ENCODE measurements around the gene SLC24A3.
A peak's percentile ranks its signal among the peaks of the same experiment; 100 is the strongest.

Gene SLC24A3

DNA sequence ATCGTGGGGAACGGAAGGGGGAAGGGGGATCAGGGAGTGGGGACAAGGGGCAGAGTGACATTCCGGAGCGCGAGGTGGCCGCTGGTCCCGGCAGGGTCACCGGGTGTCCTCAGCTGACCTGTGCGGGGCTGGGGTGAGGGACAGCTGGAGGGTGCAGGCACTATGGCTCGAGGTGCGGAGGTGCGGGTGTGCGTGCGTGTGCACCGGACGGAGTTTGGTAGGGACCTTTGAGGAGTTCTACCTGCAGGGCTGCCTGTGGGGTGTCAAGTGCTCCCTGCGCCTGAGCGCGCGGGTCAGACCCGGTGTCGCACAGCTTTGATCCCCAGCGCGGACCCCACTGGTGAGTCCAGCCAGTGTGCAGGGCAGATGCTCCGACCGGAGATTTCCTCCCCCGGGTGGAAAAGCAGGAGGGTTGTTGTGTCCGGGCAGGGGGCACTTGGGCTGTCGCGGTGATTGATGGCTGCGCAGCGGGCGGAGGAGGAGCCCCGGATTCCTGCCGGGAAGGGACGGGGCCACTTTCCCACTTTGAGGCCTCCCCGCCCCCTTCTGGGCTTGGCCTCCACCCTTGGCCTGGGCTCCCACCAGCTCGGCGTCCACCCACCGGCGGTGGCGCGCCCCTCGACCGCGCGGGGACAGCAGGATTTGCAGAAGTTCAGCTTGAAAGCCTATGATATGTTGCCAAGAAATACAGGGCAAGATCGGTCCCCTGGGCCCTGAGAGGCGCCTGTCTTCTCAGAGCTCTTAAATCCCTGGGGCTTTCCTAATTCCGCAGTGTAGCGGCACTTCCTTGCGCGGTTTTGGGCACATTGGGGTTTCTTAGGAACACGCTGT lies 546.3 kb downstream of the SLC24A3 start:
- DNase-seq, result peak; percentile 56 to 63

GRCh38 chr20:19760371-19760721 lies 547.9 kb downstream of the SLC24A3 start:
- DNase-seq, result no peak

DNA sequence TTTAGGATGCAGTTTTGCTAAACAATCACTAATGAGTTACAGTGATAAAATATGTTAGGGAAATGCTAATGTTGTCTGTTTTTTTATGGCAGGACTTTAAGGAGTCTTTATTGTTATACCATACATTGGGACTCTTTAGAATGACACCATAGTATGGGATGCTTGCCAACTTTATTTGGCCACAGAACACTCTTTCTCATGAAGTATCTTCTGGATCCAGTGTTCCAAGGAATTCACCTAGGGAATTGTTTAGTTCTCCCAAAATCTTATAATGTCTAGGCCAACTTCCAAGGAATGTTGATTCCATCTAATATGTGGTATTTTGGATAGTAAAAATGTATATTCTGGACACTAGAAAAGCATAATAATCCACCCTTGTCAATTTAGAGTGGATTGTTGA lies 548.9 kb downstream of the SLC24A3 start:
- no peak for DNase-seq

DNA sequence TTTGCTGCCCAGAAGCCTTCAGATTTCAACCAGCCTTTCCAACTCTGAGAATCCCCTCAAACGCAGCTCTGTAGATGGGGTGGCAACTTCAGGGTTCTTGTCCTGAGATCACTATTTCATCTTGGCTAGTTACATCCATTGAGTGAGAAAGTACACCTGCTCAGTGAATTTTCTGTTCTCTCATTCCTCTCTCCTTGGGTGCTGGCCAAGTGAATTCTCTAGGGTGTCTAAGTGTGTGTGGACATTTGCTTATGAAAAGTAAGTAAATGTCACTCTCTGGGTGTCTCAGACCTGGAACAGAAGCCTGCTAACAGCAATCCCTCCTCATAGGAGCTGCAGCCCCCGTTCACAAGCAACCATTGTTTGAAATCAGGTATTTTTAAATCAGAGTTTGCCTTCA lies 549.4 kb downstream of the SLC24A3 start:
- DNase-seq, result no peak

- DNase-seq, result no peak
Observed at GRCh38 chr20:19764207-19764606, 551.8 kb downstream of the SLC24A3 start.

GRCh38 chr20:19765266-19765665 lies 552.8 kb downstream of the SLC24A3 start:
- no peak for DNase-seq

DNA sequence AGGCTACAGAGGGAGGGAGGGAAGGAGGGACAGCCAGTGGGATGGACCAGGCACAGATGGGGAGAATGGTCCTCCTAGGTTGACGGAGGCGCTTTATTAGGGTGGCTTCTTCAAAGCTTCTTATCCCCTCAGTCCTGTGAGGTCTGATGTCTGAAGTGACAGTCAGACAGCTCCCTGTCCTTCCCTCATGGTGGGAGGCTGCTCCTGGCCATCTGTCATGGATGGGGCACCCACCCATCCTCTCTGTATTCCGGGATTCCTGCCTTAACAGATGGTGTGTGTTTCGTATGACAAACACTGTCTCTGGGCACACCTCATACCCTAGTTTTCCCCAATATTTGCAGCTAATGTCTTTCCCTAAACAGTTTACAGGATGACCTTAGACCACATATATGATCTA lies 553.5 kb downstream of the SLC24A3 start:
- no peak for DNase-seq

GRCh38 chr20:19767070-19767469 lies 554.6 kb downstream of the SLC24A3 start:
- no peak for DNase-seq

GRCh38 chr20:19768325-19768842 lies 555.9 kb downstream of the SLC24A3 start:
- no peak for DNase-seq

- no peak for DNase-seq
Observed at GRCh38 chr20:19769507-19769906, 557.1 kb downstream of the SLC24A3 start.

DNA sequence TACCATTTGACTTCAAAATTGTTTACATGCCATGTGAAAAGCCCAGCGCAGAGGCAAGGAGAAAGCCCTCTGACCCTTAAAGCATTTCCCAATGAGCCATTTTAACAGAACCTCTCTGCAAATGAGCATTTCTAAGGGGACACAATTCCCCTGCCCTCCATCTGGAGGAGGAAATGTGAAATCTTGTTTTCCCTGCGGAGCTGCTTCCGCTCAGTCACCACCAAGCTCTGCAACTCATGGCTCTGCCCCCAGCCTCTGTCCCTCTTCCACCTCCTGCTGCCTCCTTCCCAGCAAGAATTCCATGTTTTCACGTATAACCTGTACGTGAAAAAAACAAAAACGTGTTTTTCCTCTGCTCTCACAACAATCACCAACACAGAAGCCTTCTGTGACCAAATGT lies 557.9 kb downstream of the SLC24A3 start:
- DNase-seq, result no peak

- no peak for DNase-seq
Observed at GRCh38 chr20:19771031-19771430, 558.6 kb downstream of the SLC24A3 start.
